ENCODE results near the gene IFNA10.
"Not testable (repeated sequence)": the region's sequence is repeated elsewhere in the genome, so short reads cannot be mapped to it uniquely, and the experiment has no call there.

DNA sequence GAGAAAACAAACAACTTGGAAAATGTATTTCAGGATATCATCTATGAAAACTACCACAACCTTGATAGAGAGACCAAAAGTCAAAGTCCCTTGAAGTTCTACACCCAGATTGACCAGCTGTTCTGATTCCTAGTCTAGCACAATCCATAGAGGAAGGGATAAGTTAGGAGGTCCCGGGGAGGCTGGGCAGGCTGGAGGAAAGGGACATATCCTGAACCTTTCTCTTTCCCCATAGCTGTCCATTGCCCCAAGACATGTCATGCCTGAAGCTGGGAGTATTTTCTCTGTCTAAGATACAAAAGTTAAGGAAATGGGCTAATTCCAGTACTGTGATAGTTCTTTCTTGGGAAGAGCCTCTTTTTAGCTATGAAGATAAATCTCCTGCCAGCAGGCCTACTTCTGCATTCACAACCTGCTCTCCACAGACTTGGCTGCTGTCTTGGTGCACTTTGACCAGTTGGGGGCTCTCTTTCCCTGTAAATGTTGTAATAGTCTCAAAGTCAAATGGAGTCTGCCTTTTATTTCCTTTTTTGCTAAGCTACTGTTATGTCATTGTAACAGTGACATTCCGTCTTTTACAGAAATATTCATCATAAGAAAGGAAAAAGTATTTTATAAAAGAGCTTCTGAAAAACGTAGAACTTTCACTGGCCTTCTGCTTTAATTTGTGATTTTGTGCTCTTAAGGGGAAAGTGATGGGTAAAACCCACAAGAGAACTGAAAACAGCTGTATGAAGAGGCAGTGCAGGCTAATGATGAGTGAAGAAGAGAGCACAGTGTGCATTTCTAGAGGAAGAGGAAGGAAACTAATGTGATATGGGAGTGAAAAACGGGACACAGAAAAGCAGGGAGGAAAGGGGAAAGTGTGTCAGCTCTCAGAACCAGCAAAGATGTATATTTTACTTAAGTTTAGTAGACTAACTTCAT, 23.9 kb downstream of the IFNA10 start:
- not testable (repeated sequence) for TF ChIP-seq YY1 (IDR thresholded peaks at IDR 0.05; ENCODE audit: insufficient read depth, insufficient read length); ZNF274 (IDR thresholded peaks at IDR 0.05; ENCODE audit: low read depth, low read length)
